Measurements from ENCODE around the gene FALEC.

The FALEC gene

DNA sequence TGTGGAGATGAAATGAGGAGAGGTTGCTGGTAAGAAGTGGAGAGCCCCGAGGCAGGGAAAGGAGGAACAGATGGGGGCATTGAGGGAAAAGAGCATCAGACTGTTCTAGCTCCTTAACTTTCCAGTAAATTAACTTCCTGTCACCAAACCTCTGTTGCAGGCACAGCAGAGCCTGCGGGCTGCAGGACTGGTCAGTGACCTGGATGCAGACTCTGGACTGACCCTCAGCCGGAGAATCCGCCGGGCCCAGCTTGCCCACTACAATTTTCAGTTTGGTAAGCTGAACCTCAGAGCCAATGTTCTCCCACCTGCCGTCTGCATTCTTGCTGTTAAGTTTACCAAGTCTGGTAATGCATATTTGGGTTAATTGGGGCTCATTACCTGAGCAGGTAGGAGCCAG, 10.1 kb upstream of the FALEC start:
- H3K9me3 Mint-ChIP-seq, result no peaks in the 10 kb centered on the region
- TF ChIP-seq, protein P1, sequence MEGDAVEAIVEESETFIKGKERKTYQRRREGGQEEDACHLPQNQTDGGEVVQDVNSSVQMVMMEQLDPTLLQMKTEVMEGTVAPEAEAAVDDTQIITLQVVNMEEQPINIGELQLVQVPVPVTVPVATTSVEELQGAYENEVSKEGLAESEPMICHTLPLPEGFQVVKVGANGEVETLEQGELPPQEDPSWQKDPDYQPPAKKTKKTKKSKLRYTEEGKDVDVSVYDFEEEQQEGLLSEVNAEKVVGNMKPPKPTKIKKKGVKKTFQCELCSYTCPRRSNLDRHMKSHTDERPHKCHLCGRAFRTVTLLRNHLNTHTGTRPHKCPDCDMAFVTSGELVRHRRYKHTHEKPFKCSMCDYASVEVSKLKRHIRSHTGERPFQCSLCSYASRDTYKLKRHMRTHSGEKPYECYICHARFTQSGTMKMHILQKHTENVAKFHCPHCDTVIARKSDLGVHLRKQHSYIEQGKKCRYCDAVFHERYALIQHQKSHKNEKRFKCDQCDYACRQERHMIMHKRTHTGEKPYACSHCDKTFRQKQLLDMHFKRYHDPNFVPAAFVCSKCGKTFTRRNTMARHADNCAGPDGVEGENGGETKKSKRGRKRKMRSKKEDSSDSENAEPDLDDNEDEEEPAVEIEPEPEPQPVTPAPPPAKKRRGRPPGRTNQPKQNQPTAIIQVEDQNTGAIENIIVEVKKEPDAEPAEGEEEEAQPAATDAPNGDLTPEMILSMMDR (IDR thresholded peaks at IDR 0.05; ENCODE audit: unreplicated experiment in 3 of 3), result no peak
- no peak overlapping the region for H3K4me3 Mint-ChIP-seq
- H3K4me1 Mint-ChIP-seq, result peaks cover 23% of the 10 kb centered on the region
- no peaks in the 10 kb centered on the region for H3K27me3 Mint-ChIP-seq (ENCODE audit: low read depth)
- peaks cover 41% of the 10 kb centered on the region for H3K36me3 Mint-ChIP-seq (ENCODE audit: low read depth)
- peak overlapping the region in 2 of 3 experiments; percentile 11 to 76 for H3K27ac Mint-ChIP-seq

DNA sequence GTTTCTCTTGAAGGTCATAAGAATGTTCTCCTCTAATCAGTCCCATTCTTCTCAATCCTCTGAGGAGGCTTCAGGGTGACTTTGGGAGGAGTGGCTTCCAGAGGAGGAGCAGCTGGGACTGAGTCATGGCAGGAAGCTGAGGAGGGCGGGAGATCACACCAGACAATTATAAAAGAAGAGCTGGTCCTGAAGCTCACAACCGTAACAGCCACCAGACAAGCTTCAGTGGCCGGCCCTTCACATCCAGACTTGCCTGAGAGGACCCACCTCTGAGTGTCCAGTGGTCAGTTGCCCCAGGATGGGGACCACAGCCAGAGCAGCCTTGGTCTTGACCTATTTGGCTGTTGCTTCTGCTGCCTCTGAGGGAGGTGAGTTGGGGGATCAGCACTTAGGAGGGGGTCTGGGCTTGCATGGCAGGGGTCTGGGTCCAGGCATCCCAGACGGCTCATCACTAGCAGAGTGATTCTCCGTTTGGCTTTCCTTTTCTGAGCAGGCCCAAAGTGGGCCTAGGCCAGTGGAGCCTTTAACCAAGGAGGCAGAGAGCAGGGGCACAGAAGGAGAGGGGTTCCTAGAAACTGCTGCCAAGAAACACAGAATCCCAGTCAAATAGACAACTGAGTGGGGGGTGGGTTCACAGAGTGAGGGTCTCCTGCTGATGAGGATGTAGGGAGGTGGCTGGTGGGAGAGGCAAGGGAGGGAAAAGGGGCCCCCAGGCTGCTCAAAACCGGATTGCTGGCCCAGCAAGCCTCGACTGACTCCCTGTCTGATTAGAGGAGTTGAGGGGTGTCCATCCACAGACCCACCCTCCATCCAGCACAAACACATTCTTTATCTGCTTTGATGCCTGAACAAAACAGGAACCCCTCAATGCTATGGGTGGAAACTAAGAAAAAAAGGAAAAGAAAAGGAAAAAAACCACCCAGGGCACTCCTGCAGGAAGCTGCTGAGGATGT, 7.4 kb upstream of the FALEC start, which contains the start of gene ECM1:
TSS of gene ECM1 (plus strand) at position 198 of the 953 bp plus-strand sequence. CDS start at position 299, 101 bp downstream.
- no peaks in the 10 kb centered on the region for H3K9me3 Mint-ChIP-seq
- H3K27ac Mint-ChIP-seq, result peak within 1 kb of the TSS; percentile 75 to 85 (median 84)
- peaks cover 32% of the 10 kb centered on the region for H3K4me1 Mint-ChIP-seq
- TF ChIP-seq, protein P1 (IDR thresholded peaks at IDR 0.05; ENCODE audit: unreplicated experiment in 3 of 3), result no peak
- H3K36me3 Mint-ChIP-seq (ENCODE audit: low read depth), result peaks cover 43% of the 10 kb centered on the region
- peak within 1 kb of the TSS; percentile 28 to 53 (median 48) for H3K4me3 Mint-ChIP-seq
- H3K27me3 Mint-ChIP-seq (ENCODE audit: low read depth), result peaks cover 4% of the 10 kb centered on the region

DNA sequence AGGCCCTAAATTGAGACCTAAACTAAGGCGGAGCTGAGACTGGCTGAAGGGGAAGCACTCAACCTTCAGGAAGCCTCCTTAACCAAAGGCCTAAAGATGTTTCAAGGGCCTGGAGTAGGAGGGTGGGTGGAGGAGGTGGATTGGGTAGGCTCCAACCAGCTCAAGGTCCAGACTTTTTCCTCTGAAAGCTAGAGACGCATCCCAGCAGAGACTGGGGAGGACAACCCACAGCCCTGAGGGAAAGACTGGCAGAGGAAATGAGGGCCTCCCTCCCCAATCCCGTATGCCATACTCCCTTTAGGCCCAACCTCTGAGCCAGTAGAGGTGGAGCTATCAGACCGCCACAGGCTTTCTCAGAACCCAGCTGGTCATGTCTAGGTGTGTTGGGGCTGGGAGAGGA, 6.6 kb upstream of the FALEC start:
- no peak overlapping the region for H3K4me3 Mint-ChIP-seq
- peaks cover 4% of the 10 kb centered on the region for H3K27me3 Mint-ChIP-seq (ENCODE audit: low read depth)
- H3K9me3 Mint-ChIP-seq, result no peaks in the 10 kb centered on the region
- H3K4me1 Mint-ChIP-seq, result peaks cover 38% of the 10 kb centered on the region
- peaks cover 38% of the 10 kb centered on the region for H3K36me3 Mint-ChIP-seq (ENCODE audit: low read depth)
- H3K27ac Mint-ChIP-seq, result peak overlapping the region; percentile 75 to 85 (median 84)
- TF ChIP-seq, protein P1 (IDR thresholded peaks at IDR 0.05; ENCODE audit: unreplicated experiment in 3 of 3), result no peak

DNA sequence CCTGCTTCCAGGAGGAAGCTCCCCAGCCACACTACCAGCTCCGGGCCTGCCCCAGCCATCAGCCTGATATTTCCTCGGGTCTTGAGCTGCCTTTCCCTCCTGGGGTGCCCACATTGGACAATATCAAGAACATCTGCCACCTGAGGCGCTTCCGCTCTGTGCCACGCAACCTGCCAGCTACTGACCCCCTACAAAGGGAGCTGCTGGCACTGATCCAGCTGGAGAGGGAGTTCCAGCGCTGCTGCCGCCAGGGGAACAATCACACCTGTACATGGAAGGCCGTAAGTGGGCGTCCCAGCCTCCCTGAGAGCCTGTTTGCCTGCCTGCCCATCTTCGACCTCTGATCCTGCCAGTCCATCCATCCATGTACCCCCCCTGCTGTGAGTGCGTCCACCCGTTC, 4.0 kb upstream of the FALEC start:
- peaks cover 21% of the 10 kb centered on the region for H3K36me3 Mint-ChIP-seq (ENCODE audit: low read depth)

DNA sequence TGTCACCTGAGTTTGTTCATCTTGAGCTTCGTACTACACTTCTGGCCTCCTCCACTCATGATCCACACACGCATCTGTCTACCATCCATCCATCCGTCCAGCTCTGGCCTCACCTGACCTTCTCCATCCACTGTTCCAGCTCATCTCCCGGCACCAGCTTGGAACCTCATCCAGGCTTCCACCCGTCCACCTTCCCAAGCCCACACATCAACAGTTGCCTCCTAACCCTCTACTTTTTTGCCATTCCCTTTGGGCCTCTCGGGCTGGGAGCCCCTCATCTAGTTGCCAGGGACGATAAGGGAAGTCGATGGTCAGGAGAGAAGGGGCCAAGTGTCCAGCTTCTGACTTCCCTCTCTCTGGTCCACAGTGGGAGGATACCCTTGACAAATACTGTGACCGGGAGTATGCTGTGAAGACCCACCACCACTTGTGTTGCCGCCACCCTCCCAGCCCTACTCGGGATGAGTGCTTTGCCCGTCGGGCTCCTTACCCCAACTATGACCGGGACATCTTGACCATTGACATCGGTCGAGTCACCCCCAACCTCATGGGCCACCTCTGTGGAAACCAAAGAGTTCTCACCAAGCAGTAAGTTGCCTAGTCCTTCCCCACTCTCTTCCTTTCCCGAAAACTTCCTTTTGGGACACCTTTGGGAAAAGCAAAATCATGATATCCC, 3.4 kb upstream of the FALEC start:
- Mint-ChIP-seq H3K27ac (peak overlapping the region; percentile 82 to 91 (median 86)), H3K36me3 (ENCODE audit: low read depth) (peaks cover 16% of the 10 kb centered on the region), H3K4me3 (peak overlapping the region; percentile 4 to 34 (median 17)), H3K4me1 (peaks cover 52% of the 10 kb centered on the region), H3K27me3 (ENCODE audit: low read depth) (peaks cover 4% of the 10 kb centered on the region), H3K9me3 (no peaks in the 10 kb centered on the region)
- TF ChIP-seq, protein P1 (IDR thresholded peaks at IDR 0.05; ENCODE audit: unreplicated experiment in 3 of 3), result no peak

More for the DNA sequence above, 4.0 kb upstream of the FALEC start:
- TF ChIP-seq, protein P1 (IDR thresholded peaks at IDR 0.05; ENCODE audit: unreplicated experiment in 3 of 3), result no peak
- Mint-ChIP-seq H3K4me3 (no peak overlapping the region), H3K27ac (peak overlapping the region in 2 of 3 experiments; percentile 82 to 91), H3K27me3 (ENCODE audit: low read depth) (peaks cover 4% of the 10 kb centered on the region), H3K4me1 (peaks cover 54% of the 10 kb centered on the region), H3K9me3 (no peaks in the 10 kb centered on the region)

All from nephron (organoid).